Measurements from ENCODE around the gene AKAP17A. TPM values are rescaled to one million over a fixed set of nuclear protein-coding genes. Genes with fewer than 3 reads are reported as not detected.

Gene AKAP17A
- total and polyA plus RNA-seq, 2 of the 8 experiments (the other 6 are each of a cell fraction or from before 2014, with no cell fraction given): 14.0 to 41.2 TPM

GRCh38 chrX:1591863-1592469 is 562 bp downstream of the AKAP17A start:
- no peak overlapping the region for H2AFZ ChIP-seq (ENCODE audit: low read length)
- H3K27ac ChIP-seq (ENCODE audit: low read depth, low read length): no peak overlapping the region
- 6% methylated on average over 12 of the region's 35 CpGs; no CpG with 5 or more reads in 1 of the 2 experiments for WGBS, 2 experiments (ENCODE audit: extremely low coverage in 1 of 2, insufficient coverage in 1 of 2, insufficient read length in 1 of 2, insufficient replicate concordance in 2 of 2, low coverage in 1 of 2, low lambda C conversion rate in 2 of 2, missing lambda C conversion rate in 1 of 2)

More at GRCh38 chrX:1591863-1592469, 562 bp downstream of the AKAP17A start:
- H2BK120ac ChIP-seq (replicated peaks; ENCODE audit: low read depth, low read length): no peak overlapping the region
- no peak overlapping the region for H3K14ac ChIP-seq (ENCODE audit: insufficient read length)
- peak in 1 of 2 experiments; percentile 49 for DNase-seq (ENCODE audit: low read depth in 1 of 2, low spot score in 2 of 2)
- H3K27me3 ChIP-seq (replicated peaks in 1 of 4; ENCODE audit: control insufficient read depth in 3 of 4, extremely low read depth in 1 of 4, insufficient read depth in 3 of 4, low read length in 3 of 4): no peaks in the 10 kb centered on the region
- no peak overlapping the region for H2BK12ac ChIP-seq (ENCODE audit: low read depth, low read length)
- H2AK5ac ChIP-seq (ENCODE audit: low read depth, low read length): 0 out of 2 replicates have a peak overlapping the region, but pooled peaks have one; percentile 24
- H3K4ac ChIP-seq (replicated peaks; ENCODE audit: insufficient read length, low read depth, low read length): no peak overlapping the region
- no peak overlapping the region for H3K23ac ChIP-seq (ENCODE audit: insufficient read length)
- H4K5ac ChIP-seq (ENCODE audit: insufficient read length, low read depth, low read length): no peak overlapping the region
- H3K36me3 ChIP-seq (ENCODE audit: control insufficient read depth in 2 of 4, insufficient read depth in 4 of 4, low read length in 3 of 4): peaks cover 13 to 35% (median 25%) of the 10 kb centered on the region in 4 experiments
- H3K9me3 ChIP-seq (ENCODE audit: insufficient read depth in 2 of 2, low read depth in 1 of 2, low read length in 1 of 2): no peaks in the 10 kb centered on the region
- POLR2A ChIA-PET (ENCODE audit: partially characterized antibody): no interaction called here
- H2BK5ac ChIP-seq (ENCODE audit: low read depth, low read length): no peak overlapping the region; the same call in 1 of the 2 replicates
- H3K4me2 ChIP-seq (ENCODE audit: insufficient read depth in 1 of 2, low read depth in 2 of 2, low read length in 2 of 2): peak overlapping the region; percentile 79 to 93
- peak overlapping the region; percentile 81 to 98 (median 88) for H3K4me3 ChIP-seq (ENCODE audit: extremely low read depth in 1 of 4, insufficient read depth in 2 of 4, low read depth in 3 of 4, low read length in 4 of 4)
- H3K23me2 ChIP-seq (ENCODE audit: low read depth, low read length): peaks cover 5% of the 10 kb centered on the region; the same call in 1 of the 2 replicates
- H3K9ac ChIP-seq (replicated peaks in 1 of 4; ENCODE audit: extremely low read depth in 1 of 4, low read depth in 3 of 4, low read length in 3 of 4): peak overlapping the region; percentile 15 to 95 (median 69)
- no peak for TF ChIP-seq RBBP5 (IDR thresholded peaks at IDR 0.05; ENCODE audit: borderline replicate concordance, low read depth, low read length)
- TF ChIP-seq SIX5 (IDR thresholded peaks at IDR 0.05; ENCODE audit: low read depth, low read length): no peak
- TF ChIP-seq RXRA (IDR thresholded peaks at IDR 0.05; ENCODE audit: insufficient read depth, low read depth, low read length): no peak
- TF ChIP-seq NANOG (IDR thresholded peaks at IDR 0.05; ENCODE audit: insufficient read depth, low read depth, low read length, poor library complexity, severe bottlenecking): no peak
- TF ChIP-seq KDM4A (IDR thresholded peaks at IDR 0.05; ENCODE audit: low read depth, low read length, severe bottlenecking): no peak
- peaks cover 14% of the 10 kb centered on the region; the same call in 1 of the 2 replicates for H3K79me1 ChIP-seq (ENCODE audit: low read depth, low read length)
- peak overlapping the region; percentile 95 for H4K8ac ChIP-seq (ENCODE audit: extremely low read depth, insufficient read depth, low read length)
- H2BK15ac ChIP-seq (ENCODE audit: low read length): no peak overlapping the region
- peaks cover under 1 to 8% (median 6%) of the 10 kb centered on the region in 4 experiments for H3K4me1 ChIP-seq (replicated peaks in 1 of 4; ENCODE audit: control insufficient read depth in 3 of 4, insufficient read depth in 4 of 4, low read length in 3 of 4)
- peak overlapping the region; percentile 54 for H4K91ac ChIP-seq (replicated peaks; ENCODE audit: insufficient read length, low read length)
- peaks cover 3 to 31% of the 10 kb centered on the region in 2 experiments for H4K20me1 ChIP-seq (replicated peaks in 1 of 2; ENCODE audit: control insufficient read depth in 1 of 2, insufficient read depth in 2 of 2, low read length in 2 of 2)
- no peak overlapping the region for H2BK20ac ChIP-seq (ENCODE audit: low read length)
- no peak overlapping the region; the same call in 1 of the 2 replicates for H3K18ac ChIP-seq (ENCODE audit: extremely low read depth, low read length)
- peaks cover 15 to 47% of the 10 kb centered on the region in 2 experiments; a peak in 3 of 4 replicates for H3K79me2 ChIP-seq (ENCODE audit: control insufficient read depth in 1 of 2, insufficient read depth in 2 of 2, low read length in 2 of 2)
- H3K56ac ChIP-seq (replicated peaks; ENCODE audit: insufficient read length, low read depth, low read length): peak overlapping the region; percentile 69
- CTCF ChIA-PET (ENCODE audit: partially characterized antibody): no interaction called here
- no peak for FAIRE-seq

All from H1 (cell line).